22Rv1 (cell line): ENCODE data around the gene MT1G.

Experiments
- H3K27ac ChIP-seq: fragments of 450-650 bp; 2 replicates; pipeline ENCODE4 v1.5.1; 2017
- CTCF ChIP-seq: fragments of 450-650 bp; IDR thresholded peaks from 2 replicates; pipeline ENCODE4 v1.5.1; 2017; ENCODE audit warnings: mild to moderate bottlenecking
- ZFX ChIP-seq: fragments of 450-650 bp; IDR thresholded peaks from 2 replicates; pipeline ENCODE4 v1.6.1; 2017; ENCODE audit warnings: antibody characterized with exemption, borderline replicate concordance

MT1G gene

DNA sequence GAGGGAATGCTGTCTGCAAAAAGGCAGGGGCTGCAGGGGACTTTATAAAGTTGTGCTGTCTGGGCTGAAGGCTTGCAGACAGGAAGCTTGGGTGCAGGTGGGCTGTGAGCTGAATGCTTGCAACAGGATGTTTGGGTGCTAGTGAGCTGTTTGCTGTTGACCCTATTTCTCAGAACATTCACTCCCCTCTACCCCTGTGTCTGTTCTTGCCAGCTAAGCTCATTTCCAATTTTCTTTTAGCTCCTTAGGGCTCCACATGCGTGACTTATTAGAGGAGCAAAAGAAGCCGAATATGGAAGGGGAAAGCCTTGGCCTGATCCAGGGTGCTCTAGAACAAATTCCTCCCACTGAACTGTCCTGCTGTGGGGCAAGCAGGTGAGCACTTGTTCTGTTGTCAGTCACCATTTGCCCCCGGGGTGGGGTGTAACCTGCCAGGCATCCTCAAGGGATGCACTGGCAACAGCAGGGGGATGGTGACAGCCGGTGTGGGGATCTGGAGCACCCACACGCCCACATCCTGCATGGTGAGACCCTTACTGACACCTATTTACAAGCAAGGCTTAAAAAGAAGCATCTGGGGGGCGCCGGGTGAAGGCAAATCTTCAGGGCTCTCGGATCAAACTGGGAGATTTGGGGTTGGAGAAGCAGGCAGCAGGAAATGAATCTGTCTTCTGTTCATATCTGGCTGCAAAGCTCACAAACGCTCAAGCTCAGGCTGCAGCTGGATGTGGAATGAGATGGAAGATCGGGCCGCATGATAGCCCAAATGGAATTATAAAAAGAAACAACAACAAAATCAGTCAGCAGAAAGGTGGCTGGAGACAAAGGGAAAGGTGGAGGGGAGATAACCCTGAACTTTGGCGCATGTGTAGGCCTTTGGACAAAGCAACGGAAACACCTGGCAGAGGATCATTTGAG lies 40.9 kb upstream of the MT1G start:
- no peak for TF ChIP-seq ZFX
- no peak overlapping the region for H3K27ac ChIP-seq

GRCh38 chr16:56702836-56703235 lies 35.0 kb upstream of the MT1G start:
- no peak overlapping the region for H3K27ac ChIP-seq
- TF ChIP-seq ZFX = no peak
- TF ChIP-seq CTCF = no peak

DNA sequence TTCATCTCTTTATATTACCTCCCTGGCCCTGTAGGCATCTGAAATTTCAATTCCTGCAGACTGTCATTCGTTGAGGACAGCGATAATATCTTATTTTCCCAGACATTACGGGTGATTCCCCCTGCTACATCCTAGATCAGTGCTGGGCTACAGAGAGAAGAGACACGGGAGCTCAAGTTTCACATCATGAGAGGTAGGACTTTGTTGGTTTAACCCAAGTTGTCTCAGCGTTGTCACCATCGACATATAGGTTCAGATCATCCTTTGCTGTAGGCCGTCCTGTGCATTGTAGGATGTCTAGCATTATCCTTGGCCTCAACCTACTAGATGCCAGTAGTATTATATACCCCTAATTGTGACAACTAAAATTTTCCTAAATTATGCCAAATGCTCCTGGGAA lies 33.7 kb upstream of the MT1G start:
- TF ChIP-seq ZFX (no peak), CTCF (no peak)
- no peak overlapping the region for H3K27ac ChIP-seq

DNA sequence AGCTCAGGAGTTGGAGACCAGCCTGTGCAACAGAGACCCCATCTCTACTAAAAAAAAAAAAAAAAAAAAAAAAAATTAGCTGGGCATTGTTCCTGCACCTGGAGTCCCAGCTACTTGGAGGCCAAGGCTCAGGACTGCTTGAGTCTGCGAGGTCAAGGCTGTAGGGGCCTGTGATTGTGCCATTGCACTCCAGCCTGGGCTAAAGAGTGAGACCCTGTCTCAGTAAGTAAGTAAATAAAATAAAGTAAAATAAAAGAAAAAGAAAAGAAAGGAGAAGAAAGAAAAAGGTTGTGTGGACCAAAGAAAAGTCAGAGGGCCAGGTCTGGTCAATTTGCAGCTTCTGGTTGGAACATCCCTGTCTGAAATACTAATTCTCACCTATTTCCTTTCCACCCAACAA lies 32.8 kb upstream of the MT1G start:
- TF ChIP-seq ZFX (no peak), CTCF (no peak)
- H3K27ac ChIP-seq = no peak overlapping the region

DNA sequence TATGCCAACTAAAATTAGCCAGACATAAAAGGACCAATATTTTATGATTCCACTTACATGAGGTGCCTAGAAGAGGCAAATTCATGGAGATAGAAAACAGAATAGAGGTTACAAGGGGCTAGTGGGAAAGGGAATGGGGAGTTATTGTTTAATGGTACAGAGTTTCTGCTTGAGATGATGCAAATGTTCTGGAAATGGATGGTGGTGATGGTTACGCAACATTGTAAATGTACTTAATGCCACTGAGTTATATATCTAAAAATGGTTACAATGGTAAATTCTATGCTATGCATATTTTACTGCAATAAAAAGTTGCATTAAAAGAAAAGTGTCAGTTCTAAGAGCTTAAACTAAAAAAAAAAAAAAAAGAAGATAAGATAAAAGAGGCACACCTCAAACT lies 32.3 kb upstream of the MT1G start:
- TF ChIP-seq CTCF (no peak), ZFX (no peak)
- no peak overlapping the region for H3K27ac ChIP-seq

DNA sequence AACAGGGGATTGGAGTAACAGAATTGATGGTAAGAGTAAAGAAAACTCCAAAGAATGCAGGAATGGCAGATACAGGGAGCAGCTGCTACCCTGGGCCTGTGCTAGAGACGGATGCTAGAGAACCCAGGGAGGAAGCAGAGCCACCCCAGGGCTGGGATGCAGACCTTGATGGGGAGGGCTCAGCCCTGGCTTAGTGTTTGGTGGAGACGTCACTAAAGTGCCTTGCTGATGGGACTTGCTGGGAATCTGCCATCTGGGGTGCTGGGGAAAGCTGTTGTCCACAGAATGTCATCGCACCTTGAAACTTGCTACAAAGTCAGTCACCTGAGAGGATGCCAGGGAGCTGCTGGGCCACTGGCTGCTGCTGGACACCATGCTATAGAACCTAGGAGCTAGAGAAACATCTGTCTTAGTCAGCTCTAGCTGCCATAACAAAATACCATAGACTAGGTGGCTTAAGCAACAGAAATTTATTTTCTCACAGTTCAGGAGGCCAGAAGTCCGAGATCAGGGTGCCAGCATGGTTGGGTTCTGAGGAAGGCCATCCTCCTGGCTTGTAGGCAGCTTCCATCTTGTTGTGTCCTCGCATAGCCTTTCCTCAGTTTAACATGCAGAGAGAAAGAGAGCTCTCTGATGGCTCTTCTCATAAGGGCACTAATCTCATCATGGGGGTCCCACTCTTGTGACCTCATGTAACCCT lies 29.7 kb upstream of the MT1G start:
- no peak for TF ChIP-seq ZFX
- TF ChIP-seq CTCF = no peak
- H3K27ac ChIP-seq = no peak overlapping the region

GRCh38 chr16:56695246-56695645 lies 27.4 kb upstream of the MT1G start:
- no peak for TF ChIP-seq ZFX
- no peak for TF ChIP-seq CTCF
- no peak overlapping the region for H3K27ac ChIP-seq
